ENCODE measurements around the gene ACOT7.

ACOT7 gene

DNA sequence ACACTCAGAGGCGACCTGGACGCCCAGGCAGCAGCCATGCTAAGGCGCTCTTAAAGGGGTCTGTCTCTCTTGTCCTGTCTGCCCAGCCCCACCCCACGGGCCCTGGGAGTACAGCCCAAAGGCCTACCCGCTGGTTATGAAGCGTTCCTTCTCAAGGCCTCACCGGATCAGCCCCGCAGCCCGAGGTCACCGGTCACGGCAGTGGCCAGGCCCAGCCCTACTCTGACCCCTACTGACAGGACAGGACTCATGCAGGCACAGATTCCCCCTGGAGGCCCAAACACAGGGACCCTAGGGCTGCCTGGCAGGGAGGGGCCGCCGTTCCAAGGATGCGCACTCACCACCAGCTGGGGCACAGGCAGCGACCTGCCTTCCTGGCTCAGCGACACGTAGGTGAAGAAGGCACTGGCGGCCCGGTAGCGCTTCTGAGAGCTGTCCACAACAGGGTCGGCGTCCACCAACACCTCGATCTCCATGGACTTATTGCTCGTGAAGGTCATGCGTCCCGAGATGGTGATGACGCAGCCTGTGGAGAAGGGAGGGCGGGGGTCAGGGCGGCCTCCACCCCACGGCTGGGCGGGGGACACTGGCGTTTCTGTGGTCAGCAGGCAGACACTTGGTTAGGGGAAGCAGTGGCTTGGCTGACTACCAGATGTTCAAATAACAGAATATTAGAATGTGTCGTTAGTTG lies 112.7 kb downstream of the ACOT7 start:
- DNase-seq: peak; percentile 25

GRCh38 chr1:6279613-6280383 lies 113.8 kb downstream of the ACOT7 start:
- DNase-seq: no peak

- DNase-seq: no peak
These were observed 114.5 kb downstream of the ACOT7 start for GRCh38 chr1:6279066-6279465.

DNA sequence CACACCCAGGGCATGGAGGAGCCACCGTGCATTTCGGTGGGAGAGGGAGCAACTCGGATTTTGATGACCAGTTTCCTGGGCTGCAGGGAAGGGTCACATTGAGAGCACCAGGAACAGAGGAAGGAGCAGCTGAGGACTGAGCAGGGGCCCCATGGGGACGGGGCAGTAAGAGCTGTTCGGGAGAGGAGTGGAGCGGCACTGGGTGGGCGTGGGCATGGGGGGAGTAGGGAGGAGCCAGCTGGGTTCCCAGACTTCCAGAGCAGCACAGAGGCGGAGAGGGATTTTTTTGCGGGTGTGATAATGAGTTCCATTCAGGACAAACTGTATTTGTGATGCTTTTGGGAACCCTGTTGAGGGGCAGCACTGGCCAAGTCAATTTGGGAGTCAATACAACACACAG lies 115.3 kb downstream of the ACOT7 start:
- no peak for DNase-seq

- no peak for DNase-seq
These were observed 116.6 kb downstream of the ACOT7 start for GRCh38 chr1:6276811-6277555.

DNA sequence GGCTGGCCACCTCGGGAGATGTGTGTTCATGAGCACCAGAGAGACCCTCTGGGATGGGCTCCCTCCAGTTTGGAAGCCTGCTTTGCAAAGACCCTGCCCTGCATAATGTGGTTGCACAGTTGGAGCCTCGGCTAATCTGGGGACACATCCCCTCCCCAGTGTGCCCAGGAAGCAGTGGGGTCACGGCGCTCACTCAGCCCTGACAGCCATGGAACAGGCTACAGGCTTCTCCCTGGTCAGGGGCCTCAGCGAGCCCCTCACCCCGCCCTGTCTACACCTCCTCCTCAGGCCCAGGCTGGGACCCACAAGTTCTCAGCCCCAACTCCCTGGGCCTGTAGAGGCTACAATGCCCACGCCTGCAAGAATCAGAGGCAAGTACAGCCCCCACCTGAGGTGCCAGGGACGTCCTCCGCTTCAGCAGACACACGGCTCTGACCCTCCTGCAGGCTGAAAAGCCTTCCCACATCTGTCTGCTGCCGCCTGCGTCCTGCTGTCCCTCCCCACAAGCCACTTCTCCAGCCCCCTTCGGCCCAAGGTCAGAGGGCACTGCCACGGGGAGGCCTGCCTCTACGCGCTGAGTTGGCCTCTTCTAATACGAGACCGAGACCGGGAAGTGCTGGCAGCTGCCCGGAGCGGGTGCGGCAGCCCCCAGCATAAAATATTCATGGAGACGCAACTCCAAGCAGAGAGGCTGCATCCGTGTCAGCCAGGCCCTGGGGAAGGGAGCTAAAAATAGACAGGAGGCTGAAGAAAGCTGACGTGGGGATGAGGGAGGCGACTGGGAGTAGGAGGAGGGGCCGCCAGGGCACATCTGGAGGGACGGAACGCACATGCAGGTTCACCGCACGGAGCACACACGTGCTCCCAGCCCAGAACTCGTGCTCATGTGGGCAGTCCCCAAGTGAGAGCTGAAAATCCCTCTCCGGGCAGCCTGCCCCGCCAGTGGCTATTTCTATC lies 117.5 kb downstream of the ACOT7 start:
- DNase-seq: no peak

- DNase-seq: no peak
These were observed 118.9 kb downstream of the ACOT7 start for GRCh38 chr1:6274622-6275139.

DNA sequence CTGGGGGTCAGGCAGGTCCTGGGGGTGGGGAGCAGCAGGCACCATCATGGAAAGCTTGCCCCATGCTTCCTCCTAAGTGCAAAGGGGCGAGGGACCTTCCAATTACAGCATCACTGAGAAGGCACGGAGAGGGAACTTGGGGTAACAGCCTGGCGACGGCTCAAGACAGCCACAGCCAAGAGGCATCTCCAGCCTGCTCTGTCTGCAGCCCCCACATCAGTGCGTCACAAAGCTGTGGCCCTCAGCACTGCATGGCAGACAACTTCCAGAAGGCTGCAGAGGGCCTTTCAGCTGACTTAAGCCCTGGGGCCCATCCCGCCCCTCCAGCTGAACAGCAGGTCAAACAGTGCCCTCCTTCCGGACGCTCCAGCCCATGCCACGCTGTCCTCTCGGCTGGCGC lies 119.5 kb downstream of the ACOT7 start:
- no peak for DNase-seq

DNA sequence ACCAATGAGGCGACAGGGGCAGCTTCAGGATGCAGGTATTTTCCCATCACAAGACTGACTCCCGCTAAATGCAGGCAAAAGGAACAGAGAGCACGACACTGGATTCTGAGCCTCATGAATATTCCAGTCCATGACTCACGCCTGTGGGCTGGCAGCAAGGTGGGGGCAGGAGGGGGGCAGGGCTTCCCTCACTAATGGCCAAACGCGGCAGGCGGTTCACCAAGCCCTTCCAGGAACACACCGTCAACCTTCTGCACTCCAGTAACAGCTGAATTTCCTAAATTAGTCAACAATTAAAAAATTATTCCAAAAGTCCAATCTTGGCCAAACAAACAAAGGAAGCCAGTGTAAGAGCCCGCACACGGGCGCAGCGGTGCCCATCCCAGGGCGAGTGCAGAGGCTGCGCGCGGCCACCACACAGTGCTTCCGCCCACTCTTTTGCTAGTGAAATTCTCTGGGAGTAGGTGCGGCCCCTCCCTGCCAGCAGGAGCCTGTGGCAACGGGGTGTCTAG lies 120.1 kb downstream of the ACOT7 start:
- DNase-seq: no peak

DNA sequence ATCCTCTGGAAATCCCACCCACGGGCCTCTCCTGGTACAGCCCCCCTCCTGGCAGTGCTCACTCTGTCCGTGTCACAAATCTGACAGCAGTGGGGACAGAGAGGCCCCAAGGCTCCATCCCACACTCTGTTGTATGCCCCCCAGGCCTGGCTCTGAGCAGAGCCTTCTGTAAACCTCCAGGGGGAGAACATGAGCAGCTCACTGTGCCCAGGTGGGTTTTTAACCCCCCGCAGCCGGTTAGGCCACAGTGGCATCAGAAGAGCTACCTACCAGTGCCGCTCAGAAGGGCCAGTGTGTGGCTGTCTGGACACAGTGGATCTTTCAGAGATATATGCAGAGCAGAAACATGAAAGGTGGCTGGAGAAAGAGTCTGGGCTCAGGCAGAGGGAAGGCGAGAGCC lies 120.7 kb downstream of the ACOT7 start:
- DNase-seq: no peak

- DNase-seq: no peak
These were observed 121.1 kb downstream of the ACOT7 start for GRCh38 chr1:6272452-6272851.

GRCh38 chr1:6271554-6271953 lies 122.0 kb downstream of the ACOT7 start:
- no peak for DNase-seq

DNA sequence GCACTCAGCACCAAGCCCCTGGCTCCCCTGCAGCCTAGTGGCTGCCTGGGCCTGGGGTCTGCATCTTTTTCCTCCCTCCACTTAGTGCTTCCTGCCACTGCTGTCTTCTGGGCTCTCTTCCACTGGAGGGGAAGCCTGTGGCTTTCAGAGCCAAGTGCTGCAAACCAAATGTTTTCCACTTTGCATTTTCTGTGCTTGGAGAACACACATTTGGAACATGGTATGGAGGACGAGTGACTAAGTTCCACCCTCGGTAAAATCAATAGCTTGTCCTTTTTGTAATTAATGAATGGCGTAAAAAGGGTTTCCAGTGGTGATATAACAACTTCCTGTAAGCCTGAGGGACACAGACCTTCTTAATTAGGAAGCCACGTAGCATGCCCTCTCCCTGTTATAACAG lies 122.6 kb downstream of the ACOT7 start:
- DNase-seq: no peak

GRCh38 chr1:6270401-6270800 lies 123.2 kb downstream of the ACOT7 start:
- no peak for DNase-seq

- DNase-seq: no peak
These were observed 123.7 kb downstream of the ACOT7 start for GRCh38 chr1:6269720-6270400.

GRCh38 chr1:6269296-6269695 lies 124.3 kb downstream of the ACOT7 start:
- no peak for DNase-seq

DNA sequence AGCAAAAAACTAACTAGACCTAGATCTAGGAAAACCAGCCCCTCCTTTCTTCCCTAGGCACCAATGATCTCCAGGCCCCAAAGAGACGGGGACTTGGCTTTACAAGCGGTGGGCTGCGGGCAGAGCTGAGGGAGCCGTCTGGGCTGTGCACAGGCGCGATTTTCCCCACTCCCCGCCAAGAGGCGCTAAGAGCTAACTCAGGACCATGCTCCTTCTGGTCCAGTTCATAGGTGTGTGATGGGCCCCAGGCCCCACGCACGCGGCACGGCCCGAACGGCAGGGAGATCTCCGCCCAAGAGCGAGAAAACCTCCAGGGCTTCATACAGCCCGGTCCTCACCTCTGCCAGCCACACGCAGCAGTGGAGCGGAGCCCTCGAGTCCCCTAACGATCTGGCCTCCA lies 125.2 kb downstream of the ACOT7 start:
- no peak for DNase-seq

DNA sequence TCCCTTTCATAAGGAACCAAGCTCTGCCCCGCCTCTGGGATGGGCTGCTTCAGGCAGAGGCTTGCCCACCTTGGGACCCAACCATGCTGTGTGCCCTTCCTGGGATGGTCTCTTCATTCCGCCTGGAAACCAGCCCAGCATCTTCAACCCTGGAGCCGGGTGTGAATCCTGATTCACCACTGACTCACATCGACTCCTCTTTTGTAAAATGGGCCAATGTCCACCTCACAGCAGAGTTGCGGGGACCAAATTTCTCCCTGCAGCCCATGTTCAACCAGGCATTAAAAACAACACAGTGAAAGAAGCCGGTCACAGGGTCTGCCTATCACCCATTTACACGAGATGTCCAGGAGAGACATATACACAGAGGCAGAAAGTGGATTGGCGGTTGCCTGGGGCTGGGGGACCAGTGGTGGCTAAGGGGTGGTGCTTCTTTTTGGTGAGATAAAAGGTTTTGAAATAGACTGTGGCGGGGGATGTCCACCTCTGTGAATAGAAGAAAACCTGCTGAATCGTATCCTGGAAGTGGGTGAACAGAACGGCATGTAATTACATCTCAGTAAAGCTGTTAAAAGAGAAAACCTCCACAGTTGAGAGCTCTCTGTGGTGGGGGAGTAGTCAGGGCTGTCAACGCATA lies 125.8 kb downstream of the ACOT7 start:
- no peak for DNase-seq

DNA sequence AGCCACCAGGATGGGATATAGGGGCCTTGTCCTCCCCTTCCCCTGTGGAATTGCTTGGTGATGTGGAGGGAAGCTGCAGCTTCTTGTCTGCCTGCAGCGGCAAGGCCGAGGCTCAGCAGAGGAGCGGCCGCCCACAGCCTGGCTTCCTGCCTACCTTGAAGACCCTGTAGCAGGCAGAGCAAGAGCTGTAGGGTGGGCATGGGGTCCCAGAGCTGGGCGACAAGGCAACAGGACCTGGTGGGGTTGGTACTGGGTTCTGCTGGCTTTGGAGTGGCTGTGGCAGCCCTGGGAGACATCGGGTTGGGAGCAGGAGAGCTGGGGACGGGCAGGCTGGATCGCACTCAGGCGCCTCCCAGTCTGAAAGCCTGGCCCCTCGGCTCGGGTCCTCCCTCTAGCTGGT lies 126.9 kb downstream of the ACOT7 start:
- no peak for DNase-seq

GRCh38 chr1:6265151-6265550 lies 128.4 kb downstream of the ACOT7 start:
- no peak for DNase-seq

- no peak for DNase-seq
These were observed 129.9 kb downstream of the ACOT7 start for GRCh38 chr1:6263716-6264115.
